ENCODE results near the gene GLYATL3. TPM values are rescaled to one million over a fixed set of nuclear protein-coding genes. Genes with fewer than 3 reads are reported as not detected.

Gene GLYATL3
- total RNA-seq, 1 donor from 2014 or later: 0.26 TPM

DNA sequence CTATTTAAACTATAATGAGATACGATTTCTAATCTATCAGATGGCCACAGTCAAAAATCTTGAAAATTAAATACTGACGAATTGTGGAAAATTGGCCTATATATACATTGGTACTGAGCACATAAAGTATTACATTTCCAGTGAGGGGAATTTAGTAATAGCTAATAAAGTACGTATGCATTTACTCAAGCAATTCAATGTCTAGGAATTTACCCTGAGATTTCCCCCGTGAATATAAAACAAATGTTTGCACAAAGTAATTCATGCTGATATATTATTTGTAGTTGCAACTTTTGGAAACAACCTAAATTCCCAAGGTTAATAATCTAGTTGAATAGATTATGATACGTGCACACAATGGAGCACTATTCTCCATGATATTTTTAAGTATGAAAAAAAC, 36.1 kb downstream of the GLYATL3 start:
- no peak overlapping the region for H3K4me3 ChIP-seq (ENCODE audit: low read depth, low read length)
- DNase-seq (ENCODE audit: low read depth): no peak
- FAIRE-seq: no peak
- TF ChIP-seq, protein P1, sequence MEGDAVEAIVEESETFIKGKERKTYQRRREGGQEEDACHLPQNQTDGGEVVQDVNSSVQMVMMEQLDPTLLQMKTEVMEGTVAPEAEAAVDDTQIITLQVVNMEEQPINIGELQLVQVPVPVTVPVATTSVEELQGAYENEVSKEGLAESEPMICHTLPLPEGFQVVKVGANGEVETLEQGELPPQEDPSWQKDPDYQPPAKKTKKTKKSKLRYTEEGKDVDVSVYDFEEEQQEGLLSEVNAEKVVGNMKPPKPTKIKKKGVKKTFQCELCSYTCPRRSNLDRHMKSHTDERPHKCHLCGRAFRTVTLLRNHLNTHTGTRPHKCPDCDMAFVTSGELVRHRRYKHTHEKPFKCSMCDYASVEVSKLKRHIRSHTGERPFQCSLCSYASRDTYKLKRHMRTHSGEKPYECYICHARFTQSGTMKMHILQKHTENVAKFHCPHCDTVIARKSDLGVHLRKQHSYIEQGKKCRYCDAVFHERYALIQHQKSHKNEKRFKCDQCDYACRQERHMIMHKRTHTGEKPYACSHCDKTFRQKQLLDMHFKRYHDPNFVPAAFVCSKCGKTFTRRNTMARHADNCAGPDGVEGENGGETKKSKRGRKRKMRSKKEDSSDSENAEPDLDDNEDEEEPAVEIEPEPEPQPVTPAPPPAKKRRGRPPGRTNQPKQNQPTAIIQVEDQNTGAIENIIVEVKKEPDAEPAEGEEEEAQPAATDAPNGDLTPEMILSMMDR (IDR thresholded peaks at IDR 0.05; ENCODE audit: insufficient read depth, low read length, severe bottlenecking): no peak
- no peaks in the 10 kb centered on the region for H3K36me3 ChIP-seq (ENCODE audit: control insufficient read depth, insufficient read depth, low read length)
- H3K27me3 ChIP-seq (ENCODE audit: control insufficient read depth, insufficient read depth, low read length): no peaks in the 10 kb centered on the region

- Histone ChIP-seq H3K4me3 (ENCODE audit: low read depth, low read length) (no peak overlapping the region), H3K36me3 (ENCODE audit: control insufficient read depth, insufficient read depth, low read length) (no peaks in the 10 kb centered on the region), H3K27me3 (ENCODE audit: control insufficient read depth, insufficient read depth, low read length) (no peaks in the 10 kb centered on the region)
- FAIRE-seq (no peak), DNase-seq (ENCODE audit: low read depth) (no peak)
- TF ChIP-seq, protein P1 (IDR thresholded peaks at IDR 0.05; ENCODE audit: insufficient read depth, low read length, severe bottlenecking): no peak
These were observed 39.4 kb downstream of the GLYATL3 start for GRCh38 chr6:49539102-49539501.

DNA sequence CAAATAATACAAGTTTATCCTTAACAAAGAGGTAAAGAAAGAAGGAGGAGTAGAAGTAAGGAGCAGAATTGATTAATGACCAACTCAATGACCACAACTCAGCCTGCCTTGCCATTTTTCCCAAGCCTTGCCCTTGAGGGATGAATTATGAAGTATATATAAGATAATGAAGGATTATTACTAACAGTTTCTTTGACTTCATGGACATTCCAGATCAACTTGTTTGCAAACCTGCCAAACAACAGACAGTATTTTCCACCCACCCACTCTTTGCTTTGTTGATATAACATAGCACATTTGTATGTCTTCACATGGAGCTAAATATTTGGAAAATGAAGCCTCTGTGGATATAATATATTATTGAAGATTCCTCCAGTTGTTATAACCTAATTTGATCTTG, 40.9 kb downstream of the GLYATL3 start:
- TF ChIP-seq, protein P1 (IDR thresholded peaks at IDR 0.05; ENCODE audit: insufficient read depth, low read length, severe bottlenecking): no peak
- FAIRE-seq: no peak
- no peak overlapping the region for H3K4me3 ChIP-seq (ENCODE audit: low read depth, low read length)
- no peaks in the 10 kb centered on the region for H3K27me3 ChIP-seq (ENCODE audit: control insufficient read depth, insufficient read depth, low read length)
- H3K36me3 ChIP-seq (ENCODE audit: control insufficient read depth, insufficient read depth, low read length): no peaks in the 10 kb centered on the region
- DNase-seq (ENCODE audit: low read depth): peak; percentile 72

GRCh38 chr6:49541210-49541724, 41.5 kb downstream of the GLYATL3 start:
- no peak overlapping the region for H3K4me3 ChIP-seq (ENCODE audit: low read depth, low read length)
- H3K27me3 ChIP-seq (ENCODE audit: control insufficient read depth, insufficient read depth, low read length): no peaks in the 10 kb centered on the region
- DNase-seq (ENCODE audit: low read depth) (peak; percentile 96), FAIRE-seq (no peak)
- no peaks in the 10 kb centered on the region for H3K36me3 ChIP-seq (ENCODE audit: control insufficient read depth, insufficient read depth, low read length)
- TF ChIP-seq, protein P1 (IDR thresholded peaks at IDR 0.05; ENCODE audit: insufficient read depth, low read length, severe bottlenecking): no peak

DNA sequence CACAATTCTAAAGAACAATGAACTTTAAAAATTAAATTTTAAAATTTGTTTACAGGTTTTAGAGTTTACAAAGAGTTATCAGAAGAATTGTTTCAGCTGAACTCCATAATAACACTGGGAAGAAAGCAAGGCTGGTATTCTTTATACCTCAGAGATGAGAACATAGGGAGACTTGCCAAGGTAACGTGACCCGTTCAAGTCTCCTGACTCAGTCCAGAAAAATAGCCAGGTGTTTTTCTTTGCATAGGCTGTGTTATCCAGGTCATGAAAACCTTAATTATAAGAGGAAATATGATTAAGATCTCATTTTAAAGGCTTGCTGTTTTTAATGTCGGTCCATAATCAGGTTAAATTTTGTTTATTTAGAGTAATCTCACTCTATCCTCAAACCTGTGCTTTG, 42.2 kb downstream of the GLYATL3 start:
- H3K4me3 ChIP-seq (ENCODE audit: low read depth, low read length): no peak overlapping the region
- H3K36me3 ChIP-seq (ENCODE audit: control insufficient read depth, insufficient read depth, low read length): no peaks in the 10 kb centered on the region
- DNase-seq (ENCODE audit: low read depth) (peak; percentile 73), FAIRE-seq (no peak)
- no peaks in the 10 kb centered on the region for H3K27me3 ChIP-seq (ENCODE audit: control insufficient read depth, insufficient read depth, low read length)
- TF ChIP-seq, protein P1 (IDR thresholded peaks at IDR 0.05; ENCODE audit: insufficient read depth, low read length, severe bottlenecking): no peak

All from bronchial epithelial cell (primary cell).